Activated naive CD8-positive, alpha-beta T cell treated with anti-CD3 and anti-CD28 coated beads, Interleukin-2, amount 10 ng/mL, durations not matched to agents 7 days and 5 days (primary cell): Measurements from ENCODE around the gene PTN. TPM values are rescaled to one million over a fixed set of nuclear protein-coding genes. Genes with fewer than 3 reads are reported as not detected.
"Not testable (repeated sequence)": the region's sequence is repeated elsewhere in the genome, so short reads cannot be mapped to it uniquely, and the experiment has no call there.

Experiments used
- ATAC-seq: fragments of 150-1000 bp; cut with Tn5 transposase; one replicate; pipeline ENCODE4 v1.10.0; 2021; ENCODE audit warnings: low read depth, moderate library complexity
- POLR2A ChIA-PET: fragments of 350-600 bp; sonication (Branson Sonifier 250); formaldehyde crosslinking; loops from one replicate; lab custom pipeline; 2021; ENCODE audit warnings: antibody characterized with exemption; lab: Charles Lee
- DNase-seq: peaks from one replicate; pipeline ENCODE4 v3.0.0; 2021
- H3K27ac Mint-ChIP-seq: one replicate; pipeline ENCODE4 v1.8.0; 2022; ENCODE audit warnings: mild to moderate bottlenecking, mixed read lengths
- H3K27me3 Mint-ChIP-seq: one replicate; pipeline ENCODE4 v1.8.0; 2022; ENCODE audit warnings: mild to moderate bottlenecking, moderate library complexity, mixed read lengths
- H3K36me3 Mint-ChIP-seq: one replicate; pipeline ENCODE4 v1.8.0; 2021; ENCODE audit warnings: mild to moderate bottlenecking, mixed read lengths
- H3K4me1 Mint-ChIP-seq: one replicate; pipeline ENCODE4 v1.8.0; 2021; ENCODE audit warnings: mixed read lengths
- H3K4me3 Mint-ChIP-seq: one replicate; pipeline ENCODE4 v1.8.0; 2022; ENCODE audit warnings: mild to moderate bottlenecking, moderate library complexity, mixed read lengths
- H3K9me3 Mint-ChIP-seq: one replicate; pipeline ENCODE4 v1.8.0; 2021; ENCODE audit warnings: mixed read lengths
- total RNA-seq, 2 experiments: library from RNA; stranded (reverse); gene quantifications; one replicate each; pipeline ENCODE4 v1.2.3, GENCODE V29; 2021

The PTN gene
- total RNA-seq, 2 experiments from 2014 or later: not detected

GRCh38 chr7:137268001-137268865, 75.3 kb downstream of the PTN start:
- H3K4me3 Mint-ChIP-seq, H3K27me3 Mint-ChIP-seq, H3K36me3 Mint-ChIP-seq, POLR2A ChIA-PET, H3K9me3 Mint-ChIP-seq, ATAC-seq, DNase-seq, H3K27ac Mint-ChIP-seq, H3K4me1 Mint-ChIP-seq: not testable (repeated sequence)

DNA sequence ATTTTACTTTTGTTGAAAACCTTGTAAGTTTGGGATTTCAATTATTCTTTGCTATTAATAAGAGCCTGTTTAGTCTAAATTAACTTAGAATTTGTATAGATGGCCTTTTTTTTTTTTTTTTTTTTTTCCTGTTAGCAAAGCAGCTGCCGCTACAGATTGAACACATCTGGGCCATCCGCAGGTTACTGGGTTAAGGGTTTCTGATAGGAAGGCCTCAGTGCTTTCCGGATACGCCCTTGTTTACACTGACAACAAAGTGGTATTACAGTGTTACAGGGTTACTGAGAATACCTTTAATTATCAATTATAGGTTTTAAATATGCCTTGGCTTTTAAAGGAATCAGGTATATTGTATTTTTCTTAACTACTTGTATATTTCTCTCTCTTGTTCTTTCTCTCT, 76.8 kb downstream of the PTN start:
- Mint-ChIP-seq H3K4me3 (no peak overlapping the region), H3K4me1 (no peaks in the 10 kb centered on the region), H3K27me3 (peaks cover 3% of the 10 kb centered on the region), H3K27ac (no peak overlapping the region), H3K9me3 (peaks cover 5% of the 10 kb centered on the region), H3K36me3 (no peaks in the 10 kb centered on the region)
- DNase-seq (no peak), ATAC-seq (no peak)
- POLR2A ChIA-PET: no interaction called here

- ATAC-seq, H3K27me3 Mint-ChIP-seq, H3K36me3 Mint-ChIP-seq, H3K9me3 Mint-ChIP-seq, DNase-seq, H3K4me1 Mint-ChIP-seq, H3K4me3 Mint-ChIP-seq, POLR2A ChIA-PET, H3K27ac Mint-ChIP-seq: not testable (repeated sequence)
These were observed 78.1 kb downstream of the PTN start for GRCh38 chr7:137265480-137265879.

- POLR2A ChIA-PET: no interaction called here
These were observed 80.9 kb downstream of the PTN start for GRCh38 chr7:137262599-137262998.

DNA sequence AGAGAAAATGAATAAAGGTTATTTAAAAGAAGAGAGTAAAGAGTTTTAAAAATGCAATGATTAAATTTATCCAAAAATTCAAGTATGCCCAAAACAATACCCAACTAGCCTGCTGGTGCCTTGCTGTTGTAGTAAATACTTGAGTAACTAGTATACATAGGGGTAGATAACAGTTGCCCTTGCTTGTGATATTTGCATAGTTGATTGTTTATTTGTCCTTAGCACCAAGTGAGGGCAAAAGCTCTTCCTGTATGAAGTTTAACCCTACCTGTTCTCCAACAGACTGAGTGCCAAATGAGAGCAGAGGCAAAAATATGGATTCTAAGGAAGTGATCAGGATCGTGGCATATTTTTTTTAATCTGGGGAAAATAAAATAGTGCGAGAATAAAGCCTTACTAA, 85.0 kb downstream of the PTN start:
- Mint-ChIP-seq H3K27me3 (no peaks in the 10 kb centered on the region), H3K36me3 (no peaks in the 10 kb centered on the region), H3K27ac (no peak overlapping the region), H3K9me3 (peaks cover 2% of the 10 kb centered on the region), H3K4me1 (no peaks in the 10 kb centered on the region), H3K4me3 (no peak overlapping the region)
- DNase-seq: no peak
- no peak for ATAC-seq
- POLR2A ChIA-PET: no interaction called here

More at GRCh38 chr7:137262599-137262998, 80.9 kb downstream of the PTN start:
- H3K4me1 Mint-ChIP-seq: no peaks in the 10 kb centered on the region
- no peaks in the 10 kb centered on the region for H3K36me3 Mint-ChIP-seq
- no peak for DNase-seq
- no peak overlapping the region for H3K4me3 Mint-ChIP-seq
- H3K27me3 Mint-ChIP-seq: peaks cover 3% of the 10 kb centered on the region
- no peak for ATAC-seq
- no peak overlapping the region for H3K27ac Mint-ChIP-seq
- H3K9me3 Mint-ChIP-seq: peaks cover 4% of the 10 kb centered on the region

GRCh38 chr7:137254766-137255165, 88.8 kb downstream of the PTN start:
- no peak overlapping the region for H3K4me3 Mint-ChIP-seq
- H3K27me3 Mint-ChIP-seq: no peaks in the 10 kb centered on the region
- POLR2A ChIA-PET: no interaction called here
- no peaks in the 10 kb centered on the region for H3K9me3 Mint-ChIP-seq
- H3K4me1 Mint-ChIP-seq: no peaks in the 10 kb centered on the region
- no peak overlapping the region for H3K27ac Mint-ChIP-seq
- DNase-seq: no peak
- no peak for ATAC-seq
- no peaks in the 10 kb centered on the region for H3K36me3 Mint-ChIP-seq

GRCh38 chr7:137245890-137246289, 97.6 kb downstream of the PTN start:
- no peaks in the 10 kb centered on the region for H3K4me1 Mint-ChIP-seq
- no peak for DNase-seq

GRCh38 chr7:137245186-137245585, 98.3 kb downstream of the PTN start:
- POLR2A ChIA-PET: no interaction called here
- Mint-ChIP-seq H3K9me3 (peaks cover 2% of the 10 kb centered on the region), H3K27ac (no peak overlapping the region), H3K4me1 (no peaks in the 10 kb centered on the region), H3K4me3 (no peak overlapping the region), H3K27me3 (no peaks in the 10 kb centered on the region), H3K36me3 (no peaks in the 10 kb centered on the region)
- DNase-seq (no peak), ATAC-seq (no peak)

More at GRCh38 chr7:137245890-137246289, 97.6 kb downstream of the PTN start:
- H3K4me3 Mint-ChIP-seq: no peak overlapping the region
- peaks cover 2% of the 10 kb centered on the region for H3K9me3 Mint-ChIP-seq
- no peak overlapping the region for H3K27ac Mint-ChIP-seq
- H3K36me3 Mint-ChIP-seq: no peaks in the 10 kb centered on the region
- H3K27me3 Mint-ChIP-seq: no peaks in the 10 kb centered on the region
- ATAC-seq: no peak
- POLR2A ChIA-PET: no interaction called here

DNA sequence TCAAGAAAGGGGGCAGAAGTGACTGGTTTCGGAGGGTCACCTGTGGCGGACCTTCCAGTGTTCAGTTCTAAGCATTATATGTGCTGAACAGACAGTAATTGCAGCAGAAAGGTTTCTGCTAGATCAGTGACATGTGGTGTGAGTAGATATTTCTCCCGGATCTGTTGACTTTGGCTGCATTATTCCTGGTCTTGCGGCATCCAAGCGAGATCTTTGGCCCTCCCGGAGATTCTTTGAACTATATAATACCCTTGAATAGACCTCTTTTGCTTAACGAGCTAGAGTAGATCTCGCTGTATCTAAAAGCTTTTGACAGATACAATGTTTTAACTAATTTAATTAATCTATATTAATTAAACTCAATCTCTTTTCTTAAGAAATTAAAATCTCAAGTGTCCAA, 99.8 kb downstream of the PTN start:
- H3K27ac Mint-ChIP-seq: no peak overlapping the region
- ATAC-seq: no peak
- DNase-seq: no peak
- H3K9me3 Mint-ChIP-seq: peaks cover 2% of the 10 kb centered on the region
- no peak overlapping the region for H3K4me3 Mint-ChIP-seq
- POLR2A ChIA-PET: no interaction called here
- H3K36me3 Mint-ChIP-seq: no peaks in the 10 kb centered on the region
- no peaks in the 10 kb centered on the region for H3K27me3 Mint-ChIP-seq
- no peaks in the 10 kb centered on the region for H3K4me1 Mint-ChIP-seq

- ATAC-seq: no peak
- peaks cover 2% of the 10 kb centered on the region for H3K9me3 Mint-ChIP-seq
- no peak for DNase-seq
- POLR2A ChIA-PET: no interaction called here
- no peak overlapping the region for H3K4me3 Mint-ChIP-seq
- H3K27me3 Mint-ChIP-seq: no peaks in the 10 kb centered on the region
- H3K36me3 Mint-ChIP-seq: no peaks in the 10 kb centered on the region
- H3K27ac Mint-ChIP-seq: no peak overlapping the region
- no peaks in the 10 kb centered on the region for H3K4me1 Mint-ChIP-seq
These were observed 100.9 kb downstream of the PTN start for GRCh38 chr7:137242616-137243015.

DNA sequence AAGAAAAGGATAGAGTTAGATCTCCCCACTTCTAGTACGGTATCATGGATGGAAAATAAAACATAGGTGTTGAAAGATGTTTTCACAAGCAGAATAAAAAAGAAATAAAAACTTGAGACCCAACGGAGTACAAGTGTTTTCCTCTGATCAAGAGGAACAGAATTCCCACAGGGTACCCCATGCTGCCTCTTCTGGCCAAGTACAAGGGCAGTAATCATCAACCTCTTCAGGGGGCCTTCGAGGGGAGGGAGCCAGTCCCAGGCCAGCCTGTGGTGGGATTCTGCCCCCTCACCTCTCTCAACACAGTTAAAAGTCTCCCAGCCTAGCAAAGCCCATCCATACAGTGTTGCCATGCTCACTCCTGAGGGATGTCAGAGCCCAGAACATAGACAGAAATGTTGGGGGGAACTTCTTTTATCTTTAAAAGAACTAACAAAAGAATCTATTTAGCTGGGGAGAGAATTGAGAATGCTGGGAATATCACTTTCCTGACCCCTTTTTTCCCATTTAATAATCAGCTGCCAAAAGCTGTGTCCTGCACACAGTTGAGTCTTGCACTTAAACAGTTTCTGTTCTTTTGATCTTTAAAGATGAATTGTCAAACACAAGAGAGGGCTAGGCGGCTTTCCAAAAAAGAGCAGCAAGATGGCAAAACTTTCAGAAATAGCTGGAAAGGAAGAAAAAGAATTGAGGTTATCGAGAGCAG, 101.7 kb downstream of the PTN start:
- no peak overlapping the region for H3K27ac Mint-ChIP-seq
- H3K4me1 Mint-ChIP-seq: no peaks in the 10 kb centered on the region
- DNase-seq: no peak
- peaks cover 2% of the 10 kb centered on the region for H3K9me3 Mint-ChIP-seq
- H3K36me3 Mint-ChIP-seq: no peaks in the 10 kb centered on the region
- no peak overlapping the region for H3K4me3 Mint-ChIP-seq
- ATAC-seq: no peak
- H3K27me3 Mint-ChIP-seq: no peaks in the 10 kb centered on the region
- POLR2A ChIA-PET: no interaction called here

GRCh38 chr7:137239186-137239585, 104.3 kb downstream of the PTN start:
- H3K4me3 Mint-ChIP-seq: not testable (repeated sequence)

DNA sequence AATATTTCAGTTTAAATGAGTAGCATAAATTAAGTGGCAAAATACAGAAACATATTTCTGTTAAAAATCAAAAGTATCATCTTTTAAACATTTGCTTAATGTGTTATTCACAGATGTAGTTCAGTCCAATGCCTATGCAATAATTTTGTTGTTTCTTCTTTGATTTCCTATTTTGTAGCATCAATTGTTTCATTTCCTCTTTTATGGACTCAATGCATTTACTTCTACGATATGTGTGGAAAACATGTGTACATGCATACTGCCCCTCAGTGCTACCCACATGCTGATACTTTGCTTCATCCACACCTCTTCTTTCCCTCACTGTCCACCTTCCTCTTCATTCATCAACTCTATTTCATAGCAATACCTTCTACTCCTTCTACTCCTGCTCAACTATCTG, 108.1 kb downstream of the PTN start:
- POLR2A ChIA-PET: no interaction called here
- Mint-ChIP-seq H3K27ac (no peak overlapping the region), H3K27me3 (no peaks in the 10 kb centered on the region), H3K4me1 (no peaks in the 10 kb centered on the region), H3K4me3 (no peak overlapping the region), H3K36me3 (no peaks in the 10 kb centered on the region), H3K9me3 (peaks cover 6% of the 10 kb centered on the region)
- no peak for ATAC-seq
- no peak for DNase-seq

More at GRCh38 chr7:137239186-137239585, 104.3 kb downstream of the PTN start:
- H3K4me1 Mint-ChIP-seq, H3K27me3 Mint-ChIP-seq, ATAC-seq, H3K36me3 Mint-ChIP-seq, DNase-seq, H3K27ac Mint-ChIP-seq, POLR2A ChIA-PET, H3K9me3 Mint-ChIP-seq: not testable (repeated sequence)

GRCh38 chr7:137231167-137231566, 112.4 kb downstream of the PTN start:
- POLR2A ChIA-PET: no interaction called here
- H3K27me3 Mint-ChIP-seq: no peaks in the 10 kb centered on the region
- DNase-seq (no peak), ATAC-seq (no peak)
- H3K27ac Mint-ChIP-seq: no peak overlapping the region
- H3K9me3 Mint-ChIP-seq: peaks cover 8% of the 10 kb centered on the region
- no peak overlapping the region for H3K4me3 Mint-ChIP-seq
- no peaks in the 10 kb centered on the region for H3K36me3 Mint-ChIP-seq
- no peaks in the 10 kb centered on the region for H3K4me1 Mint-ChIP-seq
